Occipital lobe (tissue), 2 donors: ENCODE measurements around the gene PDE6D. TPM values are rescaled to one million over a fixed set of nuclear protein-coding genes. Genes with fewer than 3 reads are reported as not detected.

ENCODE experiments used
- DNase-seq: peaks from one replicate; lab custom pipeline; 2025; lab: John Stamatoyannopoulos, UW
- total RNA-seq: library from RNA; depleted of rRNA; stranded (reverse); fragments of >200 nt; gene quantifications from one replicate; pipeline ENCODE4 v1.2.3, GENCODE V29; 2014

The PDE6D gene
- total RNA-seq, 1 donor from 2014 or later, result 25.4 TPM

DNA sequence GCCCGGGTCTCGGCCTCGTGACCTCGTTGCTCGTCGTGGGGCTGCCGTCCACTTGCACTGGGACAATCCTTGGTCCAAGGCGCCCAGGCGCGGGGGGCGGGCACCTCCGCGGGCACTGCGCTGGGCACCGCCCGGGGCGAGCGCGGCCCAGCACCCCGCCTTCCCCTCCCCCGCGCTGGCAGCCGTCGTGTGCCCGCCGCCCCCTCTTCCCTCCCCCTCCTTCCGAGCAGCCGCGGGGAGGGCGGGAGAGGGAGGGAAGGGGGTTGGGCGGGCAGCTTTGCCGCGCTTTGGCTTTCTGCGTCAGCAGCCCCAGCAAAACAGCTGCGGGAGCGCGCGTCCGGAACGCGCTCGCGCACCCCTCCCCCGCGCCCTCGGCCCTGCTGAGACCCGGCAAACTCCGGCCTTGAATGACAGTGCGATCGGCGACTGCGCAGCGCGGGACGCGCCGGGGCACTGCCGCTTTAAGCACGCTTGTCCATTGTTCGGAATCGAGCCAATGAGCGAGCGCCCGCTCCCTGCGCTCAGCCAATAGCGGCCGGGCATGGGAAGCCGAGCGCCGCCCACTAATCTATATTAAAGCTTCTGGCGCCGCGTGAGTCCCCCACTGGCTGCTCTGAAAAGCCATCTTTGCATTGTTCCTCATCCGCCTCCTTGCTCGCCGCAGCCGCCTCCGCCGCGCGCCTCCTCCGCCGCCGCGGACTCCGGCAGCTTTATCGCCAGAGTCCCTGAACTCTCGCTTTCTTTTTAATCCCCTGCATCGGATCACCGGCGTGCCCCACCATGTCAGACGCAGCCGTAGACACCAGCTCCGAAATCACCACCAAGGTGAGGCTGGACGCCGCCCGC lies 72.9 kb downstream of the PDE6D start, which contains the start of gene PTMA:
Gene PTMA (plus strand): TSS at position 599 of the 846 bp plus-strand sequence. CDS start 182 bp downstream, at position 781.
- peak; percentile 98 for DNase-seq

- DNase-seq, result no peak
Measured at GRCh38 chr2:231707625-231707926, 73.5 kb downstream of the PDE6D start.

GRCh38 chr2:231706731-231707624 lies 74.1 kb downstream of the PDE6D start:
- DNase-seq, result peak; percentile 98

DNA sequence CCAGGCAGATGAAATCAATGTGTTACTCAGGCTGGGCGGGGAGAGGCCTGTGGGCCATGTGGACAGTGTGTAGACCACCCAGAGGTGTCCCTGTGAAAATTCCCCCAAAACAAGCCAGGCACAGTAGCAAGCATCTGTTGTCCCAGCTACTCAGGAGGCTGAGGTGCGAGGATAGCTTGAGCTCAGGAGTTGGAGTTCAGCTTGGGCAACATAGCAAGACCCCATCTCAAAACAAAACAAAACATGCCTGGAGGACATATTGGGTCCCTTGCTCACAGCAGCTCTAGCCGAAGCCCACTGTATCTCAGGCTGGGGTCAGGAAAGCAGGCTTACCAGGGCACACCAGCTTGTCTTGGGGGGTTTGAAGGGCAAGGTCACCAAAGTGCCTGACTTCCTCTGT lies 77.1 kb downstream of the PDE6D start:
- no peak for DNase-seq

DNA sequence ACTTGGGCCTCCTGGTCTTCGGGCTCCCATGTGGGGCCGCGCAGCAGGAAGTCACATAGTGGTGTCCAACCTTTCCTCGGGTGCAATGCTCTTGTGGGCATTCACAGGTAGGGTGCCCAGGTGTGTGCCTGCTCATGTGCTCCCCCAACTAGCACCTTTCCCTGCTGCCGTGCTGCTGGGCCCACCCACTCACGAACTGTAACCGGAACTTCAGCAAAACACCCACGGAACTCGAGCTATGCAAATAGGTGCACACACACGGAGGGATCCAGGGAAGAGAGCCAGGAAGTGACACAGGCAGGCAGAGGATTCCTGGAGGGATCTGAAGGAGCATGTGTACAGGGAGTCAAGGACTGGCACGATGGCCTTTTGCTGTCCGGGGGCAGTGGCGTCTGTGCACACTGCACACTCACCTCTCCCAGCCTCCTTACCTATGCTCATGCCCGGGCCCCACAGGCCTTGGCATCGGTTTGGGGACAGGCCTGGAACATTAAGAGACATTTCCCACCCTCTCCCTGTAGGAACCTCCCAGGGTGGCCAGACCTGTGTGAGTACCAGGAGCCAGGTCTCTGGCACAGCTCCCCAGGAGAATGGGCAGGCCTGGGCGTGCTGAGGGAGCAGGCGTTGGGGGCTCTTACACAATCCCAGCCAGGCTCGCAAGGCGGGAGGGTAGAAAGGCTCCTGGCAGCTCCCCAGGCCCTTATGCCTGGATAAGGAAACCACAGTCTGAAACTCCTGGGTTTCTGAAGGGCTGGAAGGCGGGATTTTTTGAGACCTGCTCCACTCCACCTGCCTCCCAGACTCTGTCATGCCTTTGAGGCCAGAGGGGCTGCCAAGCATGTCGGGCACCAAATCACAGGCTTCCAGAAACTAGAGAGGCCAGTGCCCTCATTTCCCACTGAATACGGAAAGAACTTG lies 79.4 kb downstream of the PDE6D start:
- peak; percentile 48 for DNase-seq

DNA sequence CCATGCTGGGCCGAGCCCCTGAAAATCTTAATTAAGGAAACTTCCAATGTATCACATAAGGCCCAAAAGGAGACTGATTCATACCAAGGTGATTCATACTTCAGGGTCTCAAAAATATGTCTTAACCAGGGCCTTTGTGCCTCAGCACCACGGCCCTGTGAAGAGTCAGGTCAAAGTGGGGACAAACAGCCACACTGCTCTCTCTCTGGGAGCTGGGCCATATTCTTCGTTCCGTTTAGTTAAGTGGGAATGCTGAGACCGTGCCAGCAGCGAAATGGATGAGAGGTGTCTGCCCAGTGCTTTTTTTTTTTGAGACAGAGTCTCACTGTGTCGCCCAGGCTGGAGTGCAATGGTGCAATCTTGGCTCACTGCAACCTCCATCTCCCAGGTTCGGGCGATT lies 82.1 kb downstream of the PDE6D start:
- no peak for DNase-seq

- no peak for DNase-seq
Measured at GRCh38 chr2:231696004-231696367, 85.1 kb downstream of the PDE6D start.

DNA sequence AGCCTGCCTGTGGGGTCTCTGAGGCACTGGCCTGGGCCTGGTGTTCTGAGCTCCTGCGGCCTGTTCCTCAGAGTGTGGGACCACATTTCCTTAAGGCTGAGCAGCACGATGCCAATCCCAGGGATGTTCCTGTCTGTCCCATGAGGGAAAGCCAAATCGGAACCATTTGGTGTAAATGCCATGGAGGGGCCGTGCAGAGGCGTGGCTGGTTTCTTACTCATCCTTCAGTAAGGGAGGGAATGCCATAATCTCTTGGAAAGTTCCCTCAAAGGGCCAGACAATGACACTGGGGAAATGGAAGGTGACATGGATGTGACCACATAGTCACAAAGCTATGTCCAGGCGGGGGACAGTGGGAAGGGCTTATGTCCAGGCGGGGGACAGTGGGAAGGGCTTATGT lies 87.1 kb downstream of the PDE6D start:
- no peak for DNase-seq

GRCh38 chr2:231692847-231693246 lies 88.2 kb downstream of the PDE6D start:
- no peak for DNase-seq

DNA sequence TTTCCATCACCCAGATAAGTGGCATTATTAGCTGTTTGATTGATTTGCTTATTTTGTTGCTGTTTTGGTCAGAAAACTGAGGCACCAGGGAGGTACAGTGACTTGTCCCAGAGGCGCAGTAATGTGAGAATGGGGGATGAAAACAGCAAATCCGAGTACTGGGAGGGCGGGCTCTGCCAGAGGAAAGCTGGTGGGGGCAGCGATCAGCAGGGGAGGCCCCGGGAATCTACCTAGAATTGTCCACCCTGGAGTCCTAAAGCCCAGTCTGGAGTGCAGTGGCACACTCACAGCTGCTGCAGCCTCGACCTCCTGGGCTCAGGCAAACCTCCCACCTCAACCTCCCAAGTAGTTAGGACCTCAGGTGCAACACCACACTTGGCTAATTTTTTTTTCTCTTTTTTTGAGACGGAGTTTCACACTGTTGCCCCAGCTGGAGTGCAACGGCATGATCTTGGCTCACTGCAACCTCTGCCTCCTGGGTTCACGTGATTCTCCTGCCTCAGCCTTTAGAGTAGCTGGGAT lies 89.8 kb downstream of the PDE6D start:
- DNase-seq, result no peak

DNA sequence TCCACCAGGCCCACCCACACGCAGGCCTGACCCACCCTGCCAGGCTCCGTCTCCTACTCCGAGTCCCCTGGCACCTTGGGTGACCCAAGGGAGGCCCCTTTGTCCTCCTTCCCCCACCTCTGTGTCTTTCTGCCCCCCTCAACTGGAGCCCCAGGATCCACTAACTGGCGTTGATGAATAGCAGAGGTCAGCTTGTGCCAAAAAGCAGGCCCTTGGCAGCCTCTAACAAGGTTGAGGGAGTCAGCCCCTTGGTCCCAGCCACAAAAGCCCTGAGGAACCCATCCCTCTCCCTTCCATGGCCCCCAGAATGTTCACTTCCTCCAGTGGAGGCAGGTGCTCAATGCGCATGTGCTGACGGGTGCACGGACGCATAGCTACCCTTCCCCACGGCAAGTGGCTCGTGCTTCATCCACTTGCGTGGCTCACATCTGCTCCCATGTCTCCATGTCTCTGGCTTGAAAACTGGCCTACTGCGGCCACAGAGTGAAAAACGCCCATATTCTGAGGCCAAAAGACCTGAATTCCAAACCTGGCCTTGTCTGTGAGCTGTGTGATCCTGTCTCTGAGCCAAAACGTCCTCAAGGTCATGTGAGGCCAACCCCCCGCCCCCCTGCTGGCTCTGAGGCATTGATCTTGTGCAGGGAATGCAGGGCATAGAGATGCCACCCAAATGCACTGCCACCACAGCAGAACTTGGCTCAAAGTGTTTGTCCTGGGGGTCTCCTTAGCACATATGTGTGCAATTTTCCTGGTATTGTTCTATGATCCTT lies 91.8 kb downstream of the PDE6D start:
- DNase-seq, result no peak

DNA sequence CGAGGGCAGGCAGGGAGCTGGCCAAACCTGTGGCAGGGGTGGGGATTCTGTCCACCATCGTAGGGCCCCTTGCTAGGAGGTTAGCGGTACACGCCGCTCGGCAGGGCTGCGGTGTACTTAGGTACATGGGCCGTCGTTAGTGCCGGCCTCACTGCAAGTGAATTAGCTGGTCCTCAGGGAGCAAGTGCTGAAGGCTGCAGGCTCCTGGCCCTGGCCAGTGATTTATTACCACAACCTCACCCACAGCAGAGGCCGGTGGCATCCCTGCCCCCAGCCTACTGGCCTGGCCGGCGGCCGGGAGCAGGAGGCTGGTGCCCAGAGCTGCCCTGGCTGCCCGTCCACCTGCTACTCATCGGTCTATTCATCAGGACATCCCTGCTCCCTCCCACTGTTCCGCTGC lies 92.4 kb downstream of the PDE6D start:
- DNase-seq, result no peak

DNA sequence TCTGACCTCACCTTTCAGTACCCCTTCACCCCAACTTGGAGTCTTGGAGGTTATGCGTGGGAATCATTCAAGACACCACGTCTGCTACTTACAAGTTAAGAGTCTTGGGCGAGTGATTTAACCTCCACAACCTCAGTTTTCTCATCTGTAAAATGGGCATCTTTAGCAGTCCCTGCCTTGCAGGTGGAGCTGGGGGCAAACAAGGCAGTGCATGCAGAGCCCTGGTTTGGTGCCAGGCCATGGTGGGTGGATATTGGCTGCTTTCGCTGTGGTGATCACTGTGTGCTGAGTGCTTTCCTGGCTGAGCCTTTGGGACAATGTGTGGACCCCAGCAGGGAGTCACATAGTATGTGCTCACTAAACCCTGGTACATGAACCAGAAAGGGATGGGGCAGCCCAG lies 93.1 kb downstream of the PDE6D start:
- DNase-seq, result no peak

DNA sequence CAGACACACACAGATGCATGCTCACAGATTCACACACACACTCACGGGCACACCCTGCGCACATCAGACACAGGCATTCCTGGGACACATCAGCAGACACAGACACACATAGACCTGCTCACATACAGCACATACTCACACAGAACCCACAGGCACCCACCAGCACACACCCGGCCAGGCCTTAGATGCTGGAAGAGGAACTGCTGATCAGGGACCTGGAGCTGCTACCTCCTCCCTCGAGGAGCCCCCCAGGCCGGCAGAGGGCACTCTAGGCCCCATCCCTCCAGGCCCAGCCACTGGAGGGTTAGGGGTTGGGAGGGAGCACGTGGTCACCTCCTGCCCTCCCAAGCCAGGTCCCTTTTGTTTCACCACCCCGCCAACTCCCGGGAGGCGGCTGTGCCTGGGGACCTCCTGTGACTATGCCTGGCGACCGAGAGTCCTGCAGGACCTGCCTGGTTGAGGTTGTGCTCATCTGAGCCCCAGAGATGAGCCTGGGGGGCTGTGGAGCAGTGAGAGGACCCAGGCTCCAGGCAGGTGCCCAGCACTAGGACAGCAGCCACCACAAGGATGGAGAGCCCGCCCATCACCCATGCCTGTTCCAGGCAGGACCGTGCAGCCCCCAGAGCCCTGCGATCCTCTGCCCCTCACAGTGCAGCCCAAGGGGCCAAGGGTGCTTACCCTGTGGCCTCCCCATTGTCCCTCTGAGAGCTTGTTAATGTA lies 93.8 kb downstream of the PDE6D start:
- DNase-seq, result peak; percentile 66

DNA sequence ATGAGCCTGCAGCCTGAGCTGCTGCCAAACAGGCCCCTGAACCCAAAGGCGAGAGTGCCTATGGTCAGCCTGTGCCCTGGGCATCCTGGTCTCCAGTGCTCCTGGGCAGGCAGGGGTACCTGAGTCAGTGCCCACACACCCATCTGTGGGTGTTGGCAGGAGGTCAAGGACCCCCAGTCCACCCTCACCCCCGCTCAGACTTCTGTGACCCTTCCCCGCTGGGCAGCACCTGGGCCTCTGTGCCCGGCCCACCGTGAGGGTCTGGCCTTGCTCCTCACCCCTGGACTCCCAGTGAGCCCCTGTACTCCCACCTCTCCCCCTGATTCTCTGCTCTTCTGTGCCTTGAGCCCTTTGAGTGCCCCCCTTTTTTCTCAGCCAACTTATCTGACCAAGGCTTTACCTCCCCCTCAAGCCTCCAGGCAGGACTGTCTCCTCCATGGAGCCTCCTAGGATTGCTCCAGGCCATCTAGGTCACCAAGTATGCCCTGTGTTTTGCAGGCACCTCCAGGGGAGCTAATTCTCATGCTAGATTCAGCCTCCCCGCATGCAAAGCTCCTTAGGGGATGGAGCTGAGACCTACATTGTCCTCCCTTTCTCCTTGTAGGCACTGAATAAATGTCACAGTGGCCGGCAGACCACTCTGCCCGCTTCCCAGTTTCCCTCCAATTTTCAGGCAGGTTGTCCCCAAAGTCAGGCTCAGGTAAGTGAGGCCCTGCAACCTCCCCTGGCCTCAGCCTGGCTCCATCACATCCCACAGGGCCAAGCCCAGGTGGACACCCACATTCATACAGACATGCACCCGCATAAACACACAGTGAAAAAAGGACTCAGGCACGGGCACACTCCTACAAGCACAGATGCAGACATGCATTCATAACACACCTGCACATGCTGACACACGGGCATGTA lies 94.6 kb downstream of the PDE6D start:
- no peak for DNase-seq

DNA sequence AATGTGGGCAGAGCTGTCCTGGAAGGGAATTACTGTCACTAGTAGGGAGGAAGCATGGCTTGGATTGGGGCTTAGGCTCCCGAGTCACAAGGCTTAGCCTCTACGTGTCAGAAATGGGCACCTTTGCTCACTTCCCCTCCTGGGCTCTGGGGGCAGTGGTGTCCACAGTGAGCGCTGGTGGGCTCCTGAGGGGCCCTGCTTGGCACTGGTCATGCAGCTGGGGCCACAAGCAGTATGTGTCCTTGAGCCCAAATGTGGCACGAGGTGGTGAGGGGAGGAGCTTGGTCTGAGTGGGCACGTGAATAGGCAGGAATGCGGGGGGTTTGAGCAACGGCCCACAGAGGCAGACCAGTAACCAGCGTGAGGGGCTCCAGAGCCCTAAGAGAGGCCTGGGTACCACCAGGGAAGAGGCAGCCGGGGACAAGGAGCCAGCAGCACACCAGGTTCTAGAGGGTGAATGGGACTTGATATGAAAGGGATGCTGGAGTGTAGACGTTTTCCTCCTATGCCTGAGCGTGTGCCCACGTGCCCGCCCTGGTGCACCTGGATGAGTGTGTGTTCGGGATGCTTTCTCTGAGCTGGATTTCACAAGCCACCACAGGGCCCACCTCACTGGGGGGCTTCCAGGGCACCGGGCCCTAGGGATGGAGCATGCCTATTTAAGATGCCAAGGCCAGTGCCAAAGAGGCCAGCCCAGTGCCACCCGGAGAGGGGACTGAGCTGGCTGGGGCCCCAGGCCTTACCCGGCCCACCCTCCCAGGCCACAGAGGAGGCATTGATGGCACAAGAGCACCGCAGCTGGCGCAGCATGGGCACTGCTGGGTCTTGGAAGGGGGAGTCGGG lies 95.5 kb downstream of the PDE6D start:
- DNase-seq, result peak; percentile 80

GRCh38 chr2:231684314-231685223 lies 96.5 kb downstream of the PDE6D start:
- DNase-seq, result peak; percentile 82
